Uterine smooth muscle cell (primary cell): Measurements from ENCODE around the gene TUBG1. TPM values are rescaled to one million over a fixed set of nuclear protein-coding genes. Genes with fewer than 3 reads are reported as not detected.

Experiments used
- total RNA-seq: library from RNA; depleted of rRNA; stranded (reverse); fragments of >200 nt; gene quantifications from 2 replicates; pipeline ENCODE4 v1.2.3, GENCODE V29; 2014

Gene TUBG1
- total RNA-seq, result 16.4 and 31.3 TPM in 2 replicates

GRCh38 chr17:42609182-42609813 is at the start of gene TUBG1, which contains the start of gene RETREG3:
TSS of gene TUBG1 (plus strand) at chr17:42609683. CDS start at chr17:42609738, 55 bp downstream.
TSS of gene RETREG3 (minus strand) at chr17:42609374. CDS start at chr17:42609324, 50 bp downstream.

DNA sequence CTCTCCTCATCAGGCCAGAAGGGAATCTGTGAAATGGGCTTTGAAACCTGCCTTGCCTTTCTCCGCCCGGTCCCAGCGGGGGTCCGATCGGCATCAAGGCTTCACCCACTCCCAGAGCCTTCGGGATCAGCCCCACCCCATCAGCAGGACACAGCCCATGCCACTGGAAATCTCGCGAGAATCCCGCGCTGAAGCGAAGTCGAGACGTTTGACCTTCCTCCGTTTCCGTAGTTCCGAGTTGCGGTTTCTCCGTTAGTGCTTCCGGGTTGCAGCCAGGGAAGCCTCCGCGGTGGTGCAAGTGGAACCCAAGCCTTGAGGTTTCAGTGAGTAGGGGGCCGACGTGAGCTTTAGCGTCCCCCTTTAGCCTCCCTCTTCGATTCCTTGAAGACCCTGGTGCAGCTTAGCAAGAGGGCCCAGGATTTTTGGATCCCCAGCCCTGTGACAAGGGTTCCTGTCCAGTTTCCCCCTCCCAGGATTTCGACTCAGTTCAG is 47.5 kb upstream of the TUBG1 start, which contains the start of gene COASY:
COASY (plus strand) TSS at position 252 of the 491 bp plus-strand sequence. CDS start 475 bp downstream, outside the sequence.

DNA sequence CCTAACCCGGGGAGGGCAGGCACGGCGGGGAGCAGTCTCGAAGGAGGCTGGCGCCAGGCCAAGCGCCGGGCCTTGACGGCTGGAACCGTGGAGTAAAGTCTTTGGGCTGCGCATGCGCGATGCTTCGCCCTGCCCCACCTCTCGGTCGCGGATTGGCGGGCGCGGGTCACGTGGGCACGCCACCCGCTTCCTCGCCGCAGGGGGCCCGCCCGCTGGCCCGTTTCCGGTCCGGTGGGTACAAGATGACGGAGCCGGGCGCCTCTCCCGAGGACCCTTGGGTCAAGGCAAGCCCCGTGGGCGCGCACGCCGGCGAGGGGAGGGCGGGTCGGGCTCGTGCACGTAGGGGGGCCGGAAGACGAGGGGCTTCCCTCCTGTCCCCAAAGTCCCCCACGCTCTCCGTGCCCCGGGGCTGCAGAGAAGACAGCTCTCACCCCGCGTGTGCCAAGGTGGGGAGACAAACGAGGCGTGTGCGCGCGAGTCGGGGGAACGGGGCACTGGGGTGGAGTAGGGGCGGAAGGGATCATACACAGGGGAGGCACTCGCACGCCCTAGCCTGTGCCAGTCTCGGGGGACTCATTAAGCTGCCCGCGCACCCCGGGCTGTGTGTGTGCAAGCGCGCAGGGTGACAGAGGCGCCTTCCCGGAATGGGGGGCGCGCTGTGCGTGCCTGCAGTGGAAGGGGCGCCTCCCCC is 42.5 kb upstream of the TUBG1 start, which contains the start of gene MLX:
MLX (plus strand) TSS at position 218 of the 691 bp plus-strand sequence; CDS start at position 243, 25 bp downstream.

GRCh38 chr17:42577532-42578281 is 31.8 kb upstream of the TUBG1 start, which contains the start of gene PSMC3IP:
TSS of gene PSMC3IP (minus strand) at chr17:42577729. CDS start at chr17:42577686, 43 bp downstream.

GRCh38 chr17:42659079-42659931 is 49.8 kb downstream of the TUBG1 start, which contains the start of gene TUBG2:
TSS of gene TUBG2 (plus strand) at chr17:42659284. CDS start at chr17:42659504, 220 bp downstream.

Other genes with a start within 250 kb of the TUBG1 start
- gene STAT3, start 221.2 kb upstream of the TUBG1 start, total RNA-seq, result 60.8 and 86.4 TPM in 2 replicates
- gene CAVIN1, start 186.4 kb upstream of the TUBG1 start, total RNA-seq, result 669 and 706 TPM in 2 replicates
- 53.4 and 53.5 TPM in 2 replicates for gene ATP6V0A1, start 150.8 kb upstream of the TUBG1 start, total RNA-seq
- 39.3 and 53.4 TPM in 2 replicates for gene NAGLU, start 73.4 kb upstream of the TUBG1 start, total RNA-seq
- 2.3 and 3.7 TPM in 2 replicates for gene HSD17B1, start 56.8 kb upstream of the TUBG1 start, total RNA-seq
- 15.1 and 16.3 TPM in 2 replicates for gene COASY, start 47.5 kb upstream of the TUBG1 start, total RNA-seq
- gene MLX, start 42.6 kb upstream of the TUBG1 start, total RNA-seq, result 39.9 and 45.2 TPM in 2 replicates
- gene PSMC3IP, start 32.0 kb upstream of the TUBG1 start, total RNA-seq, result 6.7 and 20.6 TPM in 2 replicates
- gene RETREG3, start 309 bp upstream of the TUBG1 start, total RNA-seq, result 44.9 and 55.6 TPM in 2 replicates
- 7.4 and 11.0 TPM in 2 replicates for gene TUBG2, start 49.6 kb downstream of the TUBG1 start, total RNA-seq
- 14.6 and 20.4 TPM in 2 replicates for gene PLEKHH3, start 67.3 kb downstream of the TUBG1 start, total RNA-seq
- 3.5 and 5.8 TPM in 2 replicates for gene CCR10, start 72.2 kb downstream of the TUBG1 start, total RNA-seq
- gene CNTNAP1, start 72.8 kb downstream of the TUBG1 start, total RNA-seq, result 45.2 and 52.4 TPM in 2 replicates
- 18.6 and 24.0 TPM in 2 replicates for gene EZH1, start 135.4 kb downstream of the TUBG1 start, total RNA-seq
- gene RAMP2, start 151.5 kb downstream of the TUBG1 start, total RNA-seq, result 0.37 TPM in 1 of 2 replicates, not detected in the other
- gene VPS25, start 163.8 kb downstream of the TUBG1 start, total RNA-seq, result 62.7 and 87.4 TPM in 2 replicates
- 2.9 and 4.3 TPM in 2 replicates for gene WNK4, start 170.9 kb downstream of the TUBG1 start, total RNA-seq
- 58.2 and 72.0 TPM in 2 replicates for gene COA3, start 189.0 kb downstream of the TUBG1 start, total RNA-seq
- gene CNTD1, start 189.2 kb downstream of the TUBG1 start, total RNA-seq, result 0.37 TPM in 1 of 2 replicates, not detected in the other
- gene BECN1, start 214.6 kb downstream of the TUBG1 start, total RNA-seq, result 107 and 110 TPM in 2 replicates
- gene PSME3, start 223.7 kb downstream of the TUBG1 start, total RNA-seq, result 58.4 and 103 TPM in 2 replicates
- gene AOC2, start 234.9 kb downstream of the TUBG1 start, total RNA-seq, result 0.33 and 0.75 TPM in 2 replicates
- gene AOC3, start 241.5 kb downstream of the TUBG1 start, total RNA-seq, result 0.11 and 0.12 TPM in 2 replicates